Muscle of back (tissue), 11 donors: ENCODE measurements around the gene AUP1. TPM values are rescaled to one million over a fixed set of nuclear protein-coding genes. Genes with fewer than 3 reads are reported as not detected.
A peak's percentile ranks its signal among the peaks of the same experiment; 100 is the strongest.

ENCODE experiments used
- DNase-seq, 3 donors: peaks; one replicate each; pipeline versions ENCODE4 v3.0.0 to v3.0.0-alpha.2; 2013
- polyA plus RNA-seq, 10 donors: library from polyadenylated mRNA; unstranded; fragments of 120-200 nt; gene quantifications; one replicate each; pipeline ENCODE4 v1.2.1, GENCODE V29; 2013; ENCODE audit not compliant: insufficient read length in 10 of 10

AUP1 gene
- polyA plus RNA-seq, 10 donors = 52.6 to 85.2 (median 63.4) TPM

- DNase-seq = peak in 1 of 3 donors; percentile 55
These were observed 14.1 kb downstream of the AUP1 start for GRCh38 chr2:74515271-74515980.

- DNase-seq = peak in 1 of 3 donors; percentile 38
These were observed 14.9 kb downstream of the AUP1 start, which contains the start of gene TLX2 for GRCh38 chr2:74514368-74515270. Gene TLX2 (plus strand): TSS chr2:74514450. CDS start chr2:74514807, 357 bp downstream.

- DNase-seq = peak in 1 of 3 donors; percentile 73
These were observed 15.7 kb downstream of the AUP1 start for GRCh38 chr2:74513605-74514367.

GRCh38 chr2:74512744-74513604 is 16.5 kb downstream of the AUP1 start:
- DNase-seq = no peak

GRCh38 chr2:74511104-74511989 is 18.2 kb downstream of the AUP1 start:
- no peak for DNase-seq

GRCh38 chr2:74510272-74510671 is 19.2 kb downstream of the AUP1 start:
- DNase-seq = no peak

- DNase-seq = peak in 1 of 3 donors; percentile 74
These were observed 21.5 kb downstream of the AUP1 start for GRCh38 chr2:74507926-74508520.

GRCh38 chr2:74507145-74507925 is 22.2 kb downstream of the AUP1 start, which contains the start of gene PCGF1:
Gene PCGF1 (minus strand): TSS chr2:74507695. CDS start chr2:74507668, 27 bp downstream.
- peak; percentile 98 to 100 (median 99) for DNase-seq

GRCh38 chr2:74505448-74506246 is 23.9 kb downstream of the AUP1 start:
- no peak for DNase-seq

GRCh38 chr2:74504591-74504990 is 24.9 kb downstream of the AUP1 start:
- no peak for DNase-seq

- DNase-seq = no peak
These were observed 25.7 kb downstream of the AUP1 start for GRCh38 chr2:74503506-74504475.

GRCh38 chr2:74502720-74503505 is 26.6 kb downstream of the AUP1 start:
- peak; percentile 72 to 90 (median 79) for DNase-seq

GRCh38 chr2:74502147-74502719 is 27.3 kb downstream of the AUP1 start:
- peak in 1 of 3 donors; percentile 67 for DNase-seq

- peak in 1 of 3 donors; percentile 73 for DNase-seq
These were observed 28.0 kb downstream of the AUP1 start for GRCh38 chr2:74501335-74502071.
